OCI-LY7 (cell line): ENCODE data around the gene RPS6KA2. TPM values are rescaled to one million over a fixed set of nuclear protein-coding genes. Genes with fewer than 3 reads are reported as not detected.

Experiments
- BruUV-seq: library from RNA; stranded (reverse); fragments of 400-500 nt; replicated peaks from 2 replicates; lab custom pipeline; 2021; lab: Mats Ljungman, UMichigan
- CTCF ChIA-PET: fragments of 300-600 bp; sonication (Branson Sonifier 250); formaldehyde crosslinking; loops from one replicate; lab custom pipeline; 2022; ENCODE audit warnings: antibody characterized with exemption; ENCODE audit not compliant: unreplicated experiment; lab: Charles Lee
- POLR2A ChIA-PET: fragments of 300-600 bp; sonication (Branson Sonifier 250); formaldehyde crosslinking; loops from one replicate; lab custom pipeline; 2022; ENCODE audit warnings: antibody characterized with exemption; lab: Charles Lee
- DNase-seq: peaks from one replicate; pipeline ENCODE4 v3.0.0-alpha.2; 2015; ENCODE audit warnings: low spot score
- H2AFZ ChIP-seq: fragments of 200-600 bp; sonication (generic), shearing (Covaris generic); 2 replicates; pipeline ENCODE4 v1.6.1; 2014; ENCODE audit warnings: mild to moderate bottlenecking, antibody characterized with exemption, low read length, moderate library complexity
- H3K27ac ChIP-seq: fragments of 200-600 bp; sonication (generic); 2 replicates; pipeline ENCODE4 v1.5.1; 2014; ENCODE audit warnings: mixed run types, low read depth, mild to moderate bottlenecking, moderate library complexity, low read length, inconsistent platforms; ENCODE audit not compliant: poor library complexity, severe bottlenecking
- H3K36me3 ChIP-seq: fragments of 200-600 bp; sonication (generic); 2 replicates; pipeline ENCODE4 v1.6.1; 2014; ENCODE audit warnings: mild to moderate bottlenecking, antibody characterized with exemption, low read length, moderate library complexity, mixed read lengths; ENCODE audit not compliant: insufficient read depth
- H3K4me1 ChIP-seq: fragments of 200-600 bp; sonication (generic); 2 replicates; pipeline ENCODE4 v1.5.1; 2014; ENCODE audit warnings: mild to moderate bottlenecking, low read length; ENCODE audit not compliant: insufficient read depth, poor library complexity, severe bottlenecking
- H3K4me2 ChIP-seq: fragments of 200-600 bp; sonication (generic); 2 replicates; pipeline ENCODE4 v1.6.1; 2014; ENCODE audit warnings: mild to moderate bottlenecking, low read length
- H3K4me3 ChIP-seq: fragments of 200-600 bp; sonication (generic); 2 replicates; pipeline ENCODE4 v1.5.1; 2014; ENCODE audit warnings: mild to moderate bottlenecking, low read depth, low read length; ENCODE audit not compliant: poor library complexity, severe bottlenecking
- H3K79me2 ChIP-seq: fragments of 200-600 bp; sonication (generic); 2 replicates; pipeline ENCODE4 v1.6.1; 2016; ENCODE audit warnings: low read depth, mild to moderate bottlenecking, low read length, moderate library complexity, mixed read lengths; ENCODE audit not compliant: insufficient read depth
- H3K9me2 ChIP-seq: fragments of 200-600 bp; sonication (generic); 2 replicates; pipeline ENCODE4 v1.6.1; 2016; ENCODE audit warnings: mild to moderate bottlenecking, low read length, mixed read lengths; ENCODE audit not compliant: insufficient read depth
- H3K9me3 ChIP-seq: fragments of 200-600 bp; sonication (generic); 2 replicates; pipeline ENCODE4 v1.6.1; 2014; ENCODE audit warnings: mild to moderate bottlenecking, mixed run types, low read length, mixed read lengths
- H4K20me1 ChIP-seq: fragments of 200-600 bp; sonication (generic); 2 replicates; pipeline ENCODE4 v1.6.1; 2014; ENCODE audit warnings: mild to moderate bottlenecking, antibody characterized with exemption, low read length, moderate library complexity, mixed read lengths; ENCODE audit not compliant: insufficient read depth
- CTCF ChIP-seq: fragments of 200-600 bp; sonication (generic); conservative IDR thresholded peaks from 2 replicates; pipeline ENCODE4 v1.5.1; 2014; ENCODE audit warnings: mild to moderate bottlenecking, antibody characterized with exemption, low read length, moderate library complexity, mixed read lengths
- EZH2phosphoT487 ChIP-seq: fragments of 200-600 bp; sonication (generic); IDR thresholded peaks from 2 replicates; pipeline ENCODE4 v1.6.1; 2018; ENCODE audit warnings: low read depth, borderline replicate concordance, mild to moderate bottlenecking, mixed run types, antibody characterized with exemption, low read length, moderate library complexity, mixed read lengths
- intact Hi-C: fragments of 100-400 bp; cut with micrococcal nuclease; formaldehyde crosslinking; loops from one replicate; pipeline ENCODE4 v1.10.0; 2022; ENCODE audit not compliant: unreplicated experiment
- total RNA-seq, 2 experiments: library from RNA; depleted of rRNA in 1 of 2; stranded (reverse); fragments of >200 nt in 1 of 2; shearing (Covaris generic) in 1 of 2; gene quantifications; 2 replicates each; pipeline ENCODE4 v1.2.3, GENCODE V29; 2014 to 2022

RPS6KA2 gene
- total RNA-seq, 2 experiments from 2014 or later: 0.69 to 1.9 TPM

DNA sequence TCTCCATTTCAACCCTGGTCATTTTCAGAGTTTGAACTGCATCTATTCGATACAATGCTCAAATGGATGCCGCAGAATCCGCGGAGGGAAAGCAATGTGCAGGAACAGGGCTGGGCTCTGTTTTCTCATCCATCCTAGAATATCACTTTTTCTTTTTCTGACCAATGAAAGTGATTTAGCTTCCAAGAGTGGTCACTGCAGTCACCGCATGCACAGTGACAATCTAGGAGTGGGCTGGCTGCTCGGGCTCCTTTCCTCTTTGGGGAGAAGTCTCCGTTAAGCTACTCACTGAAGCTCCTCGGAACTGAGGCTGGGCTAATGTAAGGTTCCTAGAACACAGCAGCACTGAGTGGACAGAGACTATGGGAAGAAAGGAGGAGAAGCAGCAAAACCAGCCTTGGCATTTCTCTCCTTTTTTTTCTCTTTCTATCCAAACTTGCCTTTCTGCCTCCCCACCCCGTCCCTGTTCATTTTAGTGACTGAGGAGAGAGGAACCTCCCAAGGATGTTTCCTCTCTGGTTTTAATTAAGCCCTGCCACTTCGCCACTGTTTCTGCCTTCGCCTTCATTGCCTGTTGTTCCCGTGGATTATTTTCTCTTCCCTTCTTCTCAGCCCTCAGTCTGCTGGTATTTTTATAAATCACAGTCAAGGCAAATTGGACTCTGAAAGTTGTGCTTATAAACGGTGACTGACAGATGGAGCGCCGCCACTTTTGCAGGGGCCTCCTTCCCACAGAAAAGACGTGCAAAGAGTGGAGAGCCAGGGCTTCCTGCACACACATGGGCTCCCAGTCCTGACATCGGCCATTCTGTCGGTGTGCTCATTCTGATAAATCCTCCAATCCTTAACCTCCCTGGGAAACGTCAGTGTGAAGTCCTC lies 81.7 kb downstream of the RPS6KA2 start:
- Histone ChIP-seq H3K36me3 (no peaks in the 10 kb centered on the region), H3K27ac (no peak overlapping the region), H3K9me3 (no peaks in the 10 kb centered on the region), H4K20me1 (no peaks in the 10 kb centered on the region), H3K4me3 (no peak overlapping the region), H3K4me2 (no peak overlapping the region), H3K4me1 (no peaks in the 10 kb centered on the region), H3K79me2 (no peaks in the 10 kb centered on the region), H3K9me2 (no peaks in the 10 kb centered on the region), H2AFZ (no peak overlapping the region)
- no peak for DNase-seq
- POLR2A ChIA-PET: interaction anchor here (0.8 kb wide), 1 partner anchor 400 kb away, joined by 3 read pairs; no protein-coding TSS in a partner anchor
- CTCF ChIA-PET: no interaction called here
- BruUV-seq: no TSS peak
- intact Hi-C loops: no loop called here
- TF ChIP-seq CTCF (no peak), EZH2phosphoT487 (no peak)

DNA sequence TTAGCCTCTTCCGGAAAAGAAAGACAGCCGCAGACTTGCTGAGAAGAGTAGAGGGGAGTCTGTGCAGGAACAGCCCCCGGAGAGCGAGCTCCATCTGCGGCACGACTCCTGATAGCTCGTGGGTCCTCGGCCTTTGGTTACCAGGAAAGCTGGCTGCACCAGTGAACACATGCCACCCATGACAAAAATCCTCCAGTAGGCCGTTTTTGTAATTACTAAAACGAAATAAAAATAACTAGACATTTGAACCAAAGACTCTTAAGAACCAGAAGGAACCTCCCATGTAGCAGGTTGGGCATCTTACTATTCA lies 82.8 kb downstream of the RPS6KA2 start:
- Histone ChIP-seq H3K4me2 (no peak overlapping the region), H3K9me2 (no peaks in the 10 kb centered on the region), H3K4me1 (no peaks in the 10 kb centered on the region), H2AFZ (no peak overlapping the region), H3K9me3 (no peaks in the 10 kb centered on the region), H3K27ac (no peak overlapping the region), H3K4me3 (no peak overlapping the region), H3K36me3 (no peaks in the 10 kb centered on the region), H3K79me2 (no peaks in the 10 kb centered on the region), H4K20me1 (no peaks in the 10 kb centered on the region)
- BruUV-seq: no TSS peak
- TF ChIP-seq CTCF (no peak), EZH2phosphoT487 (no peak)
- intact Hi-C loops: no loop called here
- no peak for DNase-seq
- CTCF ChIA-PET: no interaction called here
- POLR2A ChIA-PET: no interaction called here

DNA sequence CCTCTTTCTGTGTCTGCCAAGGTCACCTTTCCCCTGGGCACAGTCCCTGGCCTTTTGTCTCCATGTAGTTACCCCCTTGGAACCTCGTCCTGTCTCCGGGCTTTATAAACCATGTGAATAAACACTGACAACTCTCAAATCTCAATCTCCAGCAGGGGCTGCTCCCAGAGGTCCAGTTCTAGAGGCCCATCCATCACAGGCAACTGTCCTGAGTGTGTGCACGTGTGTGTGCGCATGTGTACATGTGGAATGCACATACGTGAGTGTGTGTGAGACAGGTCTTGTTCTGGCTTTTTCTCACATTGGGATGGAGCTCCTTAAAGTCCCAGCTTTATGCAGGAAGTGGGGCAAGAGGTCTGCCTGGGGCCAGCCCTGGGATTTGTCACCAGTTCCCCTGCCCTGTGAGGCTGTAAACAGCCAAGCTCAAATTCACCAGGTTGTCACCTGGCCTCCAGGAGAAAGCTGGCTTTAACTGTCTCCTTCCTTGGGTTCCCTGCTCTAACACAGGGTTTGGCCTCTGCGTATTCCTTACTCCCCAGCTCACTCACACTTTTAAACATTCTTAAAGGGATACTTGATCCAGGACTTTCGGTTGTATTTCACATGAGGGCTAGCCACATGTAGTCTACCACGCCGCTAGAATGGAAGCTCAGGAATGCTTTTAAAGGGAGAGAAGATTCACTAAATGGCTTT lies 83.3 kb downstream of the RPS6KA2 start:
- CTCF ChIA-PET: no interaction called here
- Histone ChIP-seq H3K9me3 (no peaks in the 10 kb centered on the region), H3K4me2 (no peak overlapping the region), H2AFZ (no peak overlapping the region), H3K27ac (no peak overlapping the region), H3K4me1 (no peaks in the 10 kb centered on the region), H3K36me3 (no peaks in the 10 kb centered on the region), H4K20me1 (no peaks in the 10 kb centered on the region), H3K9me2 (no peaks in the 10 kb centered on the region), H3K79me2 (no peaks in the 10 kb centered on the region), H3K4me3 (no peak overlapping the region)
- intact Hi-C loops: no loop called here
- no TSS peak for BruUV-seq
- no peak for TF ChIP-seq EZH2phosphoT487
- POLR2A ChIA-PET: no interaction called here
- DNase-seq: no peak
